H1 (cell line): ENCODE results near the gene ARHGAP8. TPM values are rescaled to one million over a fixed set of nuclear protein-coding genes. Genes with fewer than 3 reads are reported as not detected.
A peak's percentile ranks its signal among the peaks of the same experiment; 100 is the strongest.

Source experiments
- CTCF ChIA-PET: fragments of 300-600 bp; sonication (Branson Sonifier 250); formaldehyde crosslinking; loops from one replicate; lab custom pipeline; 2021; ENCODE audit not compliant: partially characterized antibody; lab: Charles Lee
- POLR2A ChIA-PET: fragments of 300-600 bp; sonication (Branson Sonifier 250); formaldehyde crosslinking; loops from one replicate; lab custom pipeline; 2021; ENCODE audit warnings: inconsistent platforms; ENCODE audit not compliant: partially characterized antibody; lab: Charles Lee
- DNase-seq, 2 experiments: peaks; one replicate each; pipeline versions ENCODE4 v3.0.0 to v3.0.0-alpha.2; 2010 to 2022; ENCODE audit warnings: low spot score in 2 of 2, low read depth in 1 of 2, mixed read lengths in 1 of 2
- FAIRE-seq: peaks from 2 replicates; lab custom pipeline; 2011; peaks lifted over from hg19 to GRCh38; lab: Jason Lieb, UNC
- H2AFZ ChIP-seq: 2 replicates; pipeline ENCODE4 v1.8.1; 2012; ENCODE audit warnings: low read length, inconsistent platforms
- H2AK5ac ChIP-seq: 2 replicates; pipeline ENCODE4 v1.6.1; 2013; ENCODE audit warnings: low read depth, low read length
- H2BK120ac ChIP-seq: replicated peaks from 2 replicates; pipeline ENCODE3; 2013; ENCODE audit warnings: low read depth, low read length, inconsistent platforms
- H2BK12ac ChIP-seq: 2 replicates; pipeline ENCODE4 v1.6.1; 2013; ENCODE audit warnings: low read depth, low read length
- H2BK15ac ChIP-seq: 2 replicates; pipeline ENCODE4 v1.6.1; 2013; ENCODE audit warnings: low read length
- H2BK20ac ChIP-seq: 2 replicates; pipeline ENCODE4 v1.6.1; 2013; ENCODE audit warnings: low read length
- H2BK5ac ChIP-seq: 2 replicates; pipeline ENCODE4 v1.6.1; 2013; ENCODE audit warnings: low read depth, low read length
- H3K14ac ChIP-seq: 2 replicates; pipeline ENCODE4 v1.6.1; 2013; ENCODE audit warnings: inconsistent platforms; ENCODE audit not compliant: insufficient read length
- H3K18ac ChIP-seq: 2 replicates; pipeline ENCODE4 v1.6.1; 2013; ENCODE audit warnings: low read length; ENCODE audit errors: extremely low read depth
- H3K23ac ChIP-seq: 2 replicates; pipeline ENCODE4 v1.6.1; 2013; ENCODE audit warnings: inconsistent platforms; ENCODE audit not compliant: insufficient read length
- H3K23me2 ChIP-seq: 2 replicates; pipeline ENCODE4 v1.6.1; 2013; ENCODE audit warnings: low read depth, low read length
- H3K27ac ChIP-seq: 2 replicates; pipeline ENCODE4 v1.6.1; 2011; ENCODE audit warnings: low read depth, low read length, inconsistent platforms
- H3K27me3 ChIP-seq, 4 experiments: replicated peaks in 1 of 4; 1 replicate in 1 of 4; 2 replicates in 3 of 4; pipeline versions ENCODE4 v1.6.1 to v1.8.1; 2011 to 2013; ENCODE audit warnings: low read length in 3 of 4, mild to moderate bottlenecking in 3 of 4, inconsistent platforms in 2 of 4, mixed read lengths in 2 of 4, moderate library complexity in 1 of 4; ENCODE audit not compliant: control insufficient read depth in 3 of 4, insufficient read depth in 3 of 4; ENCODE audit errors: extremely low read depth in 1 of 4
- H3K36me3 ChIP-seq, 4 experiments: 2 replicates each; pipeline versions ENCODE4 v1.6.1 to v1.8.1; 2011 to 2013; ENCODE audit warnings: mild to moderate bottlenecking in 4 of 4, low read length in 3 of 4, moderate library complexity in 2 of 4, control low read depth in 1 of 4, inconsistent platforms in 1 of 4; ENCODE audit not compliant: insufficient read depth in 4 of 4, control insufficient read depth in 2 of 4
- H3K4ac ChIP-seq: replicated peaks from 2 replicates; pipeline ENCODE3; 2013; ENCODE audit warnings: low read length, low read depth, mixed read lengths, inconsistent platforms; ENCODE audit not compliant: insufficient read length
- H3K4me1 ChIP-seq, 4 experiments: replicated peaks in 1 of 4; 1 replicate in 1 of 4; 2 replicates in 3 of 4; pipeline versions ENCODE4 v1.6.1 to v1.8.1; 2011 to 2013; ENCODE audit warnings: low read length in 3 of 4, inconsistent platforms in 2 of 4, mixed read lengths in 1 of 4; ENCODE audit not compliant: insufficient read depth in 4 of 4, control insufficient read depth in 3 of 4
- H3K4me2 ChIP-seq, 2 experiments: 2 replicates each; pipeline versions ENCODE4 v1.6.1 to v1.8.1; 2011 to 2013; ENCODE audit warnings: low read depth in 2 of 2, low read length in 2 of 2, control low read depth in 1 of 2, inconsistent platforms in 1 of 2, mild to moderate bottlenecking in 1 of 2; ENCODE audit not compliant: insufficient read depth in 1 of 2
- H3K4me3 ChIP-seq, 4 experiments: fragments of 200-600, 300-600 bp in 1 of 4; sonication (generic), shearing (Covaris generic), sonication (Bioruptor Twin) in 1 of 4; 2 replicates each; pipeline versions ENCODE4 v1.5.1 to v1.8.1; 2011 to 2016; ENCODE audit warnings: low read length in 4 of 4, low read depth in 3 of 4, control low read depth in 2 of 4, inconsistent platforms in 2 of 4, mild to moderate bottlenecking in 2 of 4, mixed read lengths in 1 of 4, moderate library complexity in 1 of 4; ENCODE audit not compliant: insufficient read depth in 2 of 4; ENCODE audit errors: extremely low read depth in 1 of 4
- H3K56ac ChIP-seq: replicated peaks from 2 replicates; pipeline ENCODE3; 2013; ENCODE audit warnings: low read depth, mild to moderate bottlenecking, mixed read lengths, low read length, inconsistent platforms; ENCODE audit not compliant: insufficient read length
- H3K79me1 ChIP-seq: 2 replicates; pipeline ENCODE4 v1.6.1; 2013; ENCODE audit warnings: low read depth, low read length, control low read depth
- H3K79me2 ChIP-seq, 2 experiments: 2 replicates each; pipeline versions ENCODE4 v1.6.1 to v1.8.1; 2012 to 2013; ENCODE audit warnings: low read length in 2 of 2, mild to moderate bottlenecking in 2 of 2, inconsistent platforms in 1 of 2; ENCODE audit not compliant: insufficient read depth in 2 of 2, control insufficient read depth in 1 of 2
- H3K9ac ChIP-seq, 4 experiments: replicated peaks in 1 of 4; 1 replicate in 1 of 4; 2 replicates in 3 of 4; pipeline versions ENCODE4 v1.6.1 to v1.8.1; 2011 to 2013; ENCODE audit warnings: low read depth in 3 of 4, low read length in 3 of 4, control low read depth in 2 of 4, mild to moderate bottlenecking in 2 of 4, moderate library complexity in 2 of 4, inconsistent platforms in 1 of 4; ENCODE audit errors: extremely low read depth in 1 of 4
- H3K9me3 ChIP-seq, 2 experiments: 2 replicates each; pipeline versions ENCODE4 v1.6.1 to v1.8.1; 2012 to 2013; ENCODE audit warnings: mild to moderate bottlenecking in 2 of 2, moderate library complexity in 2 of 2, control low read depth in 1 of 2, inconsistent platforms in 1 of 2, low read depth in 1 of 2, low read length in 1 of 2, mixed read lengths in 1 of 2; ENCODE audit not compliant: insufficient read depth in 2 of 2
- H4K20me1 ChIP-seq, 2 experiments: replicated peaks in 1 of 2; 2 replicates each; pipeline versions ENCODE3 to v1.8.1; 2011 to 2013; ENCODE audit warnings: inconsistent platforms in 2 of 2, low read length in 2 of 2, mild to moderate bottlenecking in 1 of 2; ENCODE audit not compliant: insufficient read depth in 2 of 2, control insufficient read depth in 1 of 2
- H4K5ac ChIP-seq: 2 replicates; pipeline ENCODE4 v1.6.1; 2013; ENCODE audit warnings: low read length, low read depth, mixed read lengths, inconsistent platforms; ENCODE audit not compliant: insufficient read length
- H4K8ac ChIP-seq: 2 replicates; pipeline ENCODE4 v1.8.0; 2013; ENCODE audit warnings: mild to moderate bottlenecking, moderate library complexity, low read length, inconsistent platforms; ENCODE audit not compliant: insufficient read depth; ENCODE audit errors: extremely low read depth
- H4K91ac ChIP-seq: replicated peaks from 2 replicates; pipeline ENCODE3; 2013; ENCODE audit warnings: low read length, mixed read lengths, inconsistent platforms; ENCODE audit not compliant: insufficient read length
- CREB1 ChIP-seq: IDR thresholded peaks from 2 replicates; pipeline ENCODE4 v1.6.1; 2012; ENCODE audit warnings: inconsistent platforms
- POU5F1 ChIP-seq: IDR thresholded peaks from 2 replicates; pipeline ENCODE4 v1.6.1; 2011; ENCODE audit warnings: low read depth, mild to moderate bottlenecking, low read length, moderate library complexity
- RAD21 ChIP-seq, 2 experiments: IDR thresholded peaks in 1 of 2; conservative IDR thresholded peaks in 1 of 2; 2 replicates each; pipeline ENCODE4 v1.6.1; 2011; ENCODE audit warnings: low read depth in 2 of 2, low read length in 2 of 2, improper control_type of control experiment in 1 of 2, inconsistent platforms in 1 of 2, mild to moderate bottlenecking in 1 of 2, moderate library complexity in 1 of 2
- RBBP5 ChIP-seq: IDR thresholded peaks from 2 replicates; pipeline ENCODE4 v1.7.1; 2012; ENCODE audit warnings: low read depth, mild to moderate bottlenecking, inconsistent platforms, low read length, moderate library complexity, borderline replicate concordance
- RNF2 ChIP-seq: fragments of 200-900, 300-1000 bp; sonication (generic); IDR thresholded peaks from 2 replicates; pipeline ENCODE4 v1.7.1; 2016; ENCODE audit warnings: borderline replicate concordance, low read depth, mild to moderate bottlenecking, antibody characterized with exemption, low read length; ENCODE audit not compliant: poor library complexity, severe bottlenecking; ENCODE audit errors: missing control alignments
- RXRA ChIP-seq: IDR thresholded peaks from 2 replicates; pipeline ENCODE4 v1.6.1; 2011; ENCODE audit warnings: low read depth, mild to moderate bottlenecking, low read length, moderate library complexity; ENCODE audit not compliant: insufficient read depth
- TAF1 ChIP-seq: IDR thresholded peaks from 2 replicates; pipeline ENCODE4 v1.6.1; 2011; ENCODE audit warnings: mild to moderate bottlenecking, low read depth, low read length
- WGBS, 2 experiments: shearing (Covaris generic) in 1 of 2; methylation state at CpG; one replicate each; pipeline versions ENCODE4 v1.1.6 to v1.1.7; 2013 to 2015; ENCODE audit warnings: low lambda C conversion rate in 2 of 2, mixed read lengths in 2 of 2, inconsistent platforms in 1 of 2, low coverage in 1 of 2, missing lambda C conversion rate in 1 of 2; ENCODE audit not compliant: insufficient replicate concordance in 2 of 2, insufficient coverage in 1 of 2, insufficient read length in 1 of 2; ENCODE audit errors: extremely low coverage in 1 of 2, missing lambda C conversion rate in 1 of 2; 5-methylcytosine and 5-hydroxymethylcytosine counted together
- polyA plus RNA-seq, 7 experiments: library from polyadenylated mRNA; depleted of rRNA in 3 of 7; stranded (reverse) in 5 of 7; unstranded in 2 of 7; fragments of >200 nt in 5 of 7; fragments of 200-250 nt in 2 of 7; gene quantifications; 1 replicate in 5 of 7; 2 replicates in 1 of 7; 4 replicates in 1 of 7; pipeline versions ENCODE4 v1.2.1 to v1.2.3, GENCODE V29; 2011 to 2013; ENCODE audit warnings: missing spikeins in 2 of 7, mixed read lengths in 2 of 7
- total RNA-seq: library from RNA; stranded (reverse); fragmentation: NEBNext Ultra II Directional; extraction: Animal tissue kit (Norgen Biotek cat#: 25700); gene quantifications from 2 replicates; pipeline ENCODE4 v1.2.1, GENCODE V29; 2021
- TF ChIP-seq, protein P1 (sequence below): IDR thresholded peaks from 2 replicates; pipeline ENCODE4 v1.6.1; 2012; ENCODE audit warnings: inconsistent platforms
- TF ChIP-seq, protein P2 (sequence below): IDR thresholded peaks from 2 replicates; pipeline ENCODE4 v1.6.1; 2011; ENCODE audit warnings: low read depth, mild to moderate bottlenecking, low read length; ENCODE audit not compliant: insufficient read depth

The ARHGAP8 gene
- total and polyA plus RNA-seq, 2 of the 8 experiments (the other 6 are each of a cell fraction or from before 2014, with no cell fraction given) = 35.6 to 47.7 TPM

DNA sequence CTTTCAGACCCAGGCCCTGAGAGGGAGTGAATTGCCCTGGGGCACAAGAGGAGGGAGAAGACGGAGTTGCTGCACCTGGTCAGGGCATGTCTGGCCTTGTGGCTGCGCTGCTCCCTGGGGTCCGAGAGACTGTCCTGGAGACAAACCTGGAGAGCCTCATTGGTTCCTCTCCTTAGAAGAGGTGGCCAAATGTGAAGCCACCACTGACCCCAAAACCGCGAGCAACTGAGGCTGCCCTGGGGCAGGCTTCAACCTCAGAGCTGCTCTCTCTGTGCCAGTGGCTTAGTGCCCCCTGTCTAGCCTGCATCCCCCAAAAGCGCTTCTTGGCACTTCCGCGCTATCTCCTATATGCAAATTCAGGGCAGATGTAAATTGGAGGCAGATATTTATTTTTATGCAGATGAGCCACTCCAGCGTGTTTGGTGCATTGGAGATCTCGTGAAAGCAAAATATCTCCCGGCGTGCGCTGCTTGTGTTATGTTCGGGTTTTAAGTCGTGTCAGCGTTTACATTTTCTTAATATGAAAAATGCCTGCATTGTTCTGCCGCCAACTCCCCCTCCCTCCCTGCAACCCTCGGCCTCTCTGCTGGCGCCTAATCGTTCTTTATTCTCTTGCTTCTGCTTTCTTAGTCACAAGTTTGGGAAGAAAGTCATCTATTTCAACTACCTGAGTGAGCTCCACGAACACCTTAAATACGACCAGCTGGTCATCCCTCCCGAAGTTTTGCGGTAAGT lies 69.5 kb downstream of the ARHGAP8 start:
- Histone ChIP-seq H3K79me1 (no peaks in the 10 kb centered on the region), H2AK5ac (no peak overlapping the region), H4K8ac (no peak overlapping the region), H2BK15ac (no peak overlapping the region), H4K5ac (no peak overlapping the region), H3K27ac (no peak overlapping the region), H2BK12ac (no peak overlapping the region), H3K56ac (no peak overlapping the region), H3K79me2 (no peaks in the 10 kb centered on the region), H3K4me2 (no peak overlapping the region), H3K4me3 (no peak overlapping the region), H3K36me3 (peaks cover 0 to 6% (median 4%) of the 10 kb centered on the region in 4 experiments; a peak in 3 of 8 replicates), H3K27me3 (no peaks in the 10 kb centered on the region), H3K9me3 (no peaks in the 10 kb centered on the region), H3K14ac (no peak overlapping the region), H4K91ac (no peak overlapping the region), H3K23me2 (no peaks in the 10 kb centered on the region), H3K23ac (no peak overlapping the region), H2BK20ac (no peak overlapping the region), H3K4me1 (peaks cover 0 to 13% (median 5%) of the 10 kb centered on the region in 4 experiments; a peak in 6 of 7 replicates), H2BK120ac (no peak overlapping the region), H3K9ac (no peak overlapping the region), H4K20me1 (peaks cover 0 to 3% of the 10 kb centered on the region in 2 experiments), H3K18ac (no peak overlapping the region), H3K4ac (no peak overlapping the region), H2AFZ (no peak overlapping the region), H2BK5ac (peak overlapping the region; percentile 27; the same call in 1 of the 2 replicates)
- CTCF ChIA-PET = interaction anchor here (1.0 to 2.1 kb wide), 4 partner anchors 8 to 255 kb away, joined by 3 to 13 read pairs (median 6); no protein-coding TSS in a partner anchor
- POLR2A ChIA-PET = no interaction called here
- FAIRE-seq (no peak), DNase-seq (no peak)
- 91% methylated on average over 24 of the region's 24 CpGs; no CpG with 5 or more reads in 1 of the 2 experiments for WGBS, 2 experiments
- no peak for TF ChIP-seq RXRA
- TF ChIP-seq, protein P1, sequence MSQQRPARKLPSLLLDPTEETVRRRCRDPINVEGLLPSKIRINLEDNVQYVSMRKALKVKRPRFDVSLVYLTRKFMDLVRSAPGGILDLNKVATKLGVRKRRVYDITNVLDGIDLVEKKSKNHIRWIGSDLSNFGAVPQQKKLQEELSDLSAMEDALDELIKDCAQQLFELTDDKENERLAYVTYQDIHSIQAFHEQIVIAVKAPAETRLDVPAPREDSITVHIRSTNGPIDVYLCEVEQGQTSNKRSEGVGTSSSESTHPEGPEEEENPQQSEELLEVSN = no peak
- no peak for TF ChIP-seq RAD21 (IDR thresholded peaks at IDR 0.05 in 1 of 2, conservative IDR thresholded peaks at IDR 0.05 in 1 of 2; ENCODE audit: low read depth in 2 of 2, low read length in 2 of 2)
- TF ChIP-seq TAF1 = no peak
- TF ChIP-seq CREB1 = no peak
- TF ChIP-seq RNF2 = no peak
- no peak for TF ChIP-seq RBBP5
- TF ChIP-seq POU5F1 = no peak
- TF ChIP-seq, protein P2, sequence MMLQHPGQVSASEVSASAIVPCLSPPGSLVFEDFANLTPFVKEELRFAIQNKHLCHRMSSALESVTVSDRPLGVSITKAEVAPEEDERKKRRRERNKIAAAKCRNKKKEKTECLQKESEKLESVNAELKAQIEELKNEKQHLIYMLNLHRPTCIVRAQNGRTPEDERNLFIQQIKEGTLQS = no peak
